Fibroblast of villous mesenchyme (primary cell): ENCODE measurements around the gene DYRK1A. TPM values are rescaled to one million over a fixed set of nuclear protein-coding genes. Genes with fewer than 3 reads are reported as not detected.

Experiments used
- DNase-seq: peaks from one replicate; pipeline ENCODE4 v3.0.0-alpha.2; 2010; ENCODE audit warnings: low read depth
- H3K4me3 ChIP-seq: 2 replicates; pipeline ENCODE4 v1.5.1; 2011; ENCODE audit warnings: low read depth, mild to moderate bottlenecking, low read length
- total RNA-seq: library from RNA; depleted of rRNA; stranded (reverse); fragments of >200 nt; gene quantifications from 2 replicates; pipeline ENCODE4 v1.2.3, GENCODE V29; 2012
- TF ChIP-seq, protein P1 (sequence below): IDR thresholded peaks from 2 replicates; pipeline ENCODE4 v1.5.1; 2012; ENCODE audit warnings: low read depth, mild to moderate bottlenecking, low read length; ENCODE audit not compliant: insufficient read depth

Gene DYRK1A
- total RNA-seq, 1 donor: 77.7 TPM

DNA sequence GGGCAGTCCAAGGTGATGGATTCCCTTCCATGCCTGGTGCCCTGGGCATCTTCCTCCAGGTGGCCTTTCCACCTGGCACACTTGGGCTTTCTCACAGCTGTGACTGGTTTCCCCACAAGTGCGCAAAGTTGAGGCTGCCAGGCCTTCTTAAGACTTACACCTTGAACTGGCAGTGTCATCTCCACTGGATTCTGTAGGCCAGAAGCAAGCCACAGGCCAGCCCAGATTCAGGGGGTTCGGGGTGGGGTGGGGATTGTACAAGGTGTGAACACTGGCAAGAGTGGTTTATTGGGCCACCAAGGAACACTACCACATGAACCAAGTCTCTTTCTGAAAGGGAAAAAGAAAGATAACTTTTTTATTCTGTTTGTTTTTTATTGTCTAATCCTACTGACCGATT is 27.2 kb downstream of the DYRK1A start:
- DNase-seq: no peak
- TF ChIP-seq, protein P1, sequence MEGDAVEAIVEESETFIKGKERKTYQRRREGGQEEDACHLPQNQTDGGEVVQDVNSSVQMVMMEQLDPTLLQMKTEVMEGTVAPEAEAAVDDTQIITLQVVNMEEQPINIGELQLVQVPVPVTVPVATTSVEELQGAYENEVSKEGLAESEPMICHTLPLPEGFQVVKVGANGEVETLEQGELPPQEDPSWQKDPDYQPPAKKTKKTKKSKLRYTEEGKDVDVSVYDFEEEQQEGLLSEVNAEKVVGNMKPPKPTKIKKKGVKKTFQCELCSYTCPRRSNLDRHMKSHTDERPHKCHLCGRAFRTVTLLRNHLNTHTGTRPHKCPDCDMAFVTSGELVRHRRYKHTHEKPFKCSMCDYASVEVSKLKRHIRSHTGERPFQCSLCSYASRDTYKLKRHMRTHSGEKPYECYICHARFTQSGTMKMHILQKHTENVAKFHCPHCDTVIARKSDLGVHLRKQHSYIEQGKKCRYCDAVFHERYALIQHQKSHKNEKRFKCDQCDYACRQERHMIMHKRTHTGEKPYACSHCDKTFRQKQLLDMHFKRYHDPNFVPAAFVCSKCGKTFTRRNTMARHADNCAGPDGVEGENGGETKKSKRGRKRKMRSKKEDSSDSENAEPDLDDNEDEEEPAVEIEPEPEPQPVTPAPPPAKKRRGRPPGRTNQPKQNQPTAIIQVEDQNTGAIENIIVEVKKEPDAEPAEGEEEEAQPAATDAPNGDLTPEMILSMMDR: no peak
- no peak overlapping the region for H3K4me3 ChIP-seq

- no peak for DNase-seq
- TF ChIP-seq, protein P1: no peak
- no peak overlapping the region for H3K4me3 ChIP-seq
Measured at GRCh38 chr21:37395961-37396360, 29.4 kb downstream of the DYRK1A start.

- H3K4me3 ChIP-seq: no peak overlapping the region
- TF ChIP-seq, protein P1: no peak
- no peak for DNase-seq
Measured at GRCh38 chr21:37396855-37397254, 30.3 kb downstream of the DYRK1A start.

DNA sequence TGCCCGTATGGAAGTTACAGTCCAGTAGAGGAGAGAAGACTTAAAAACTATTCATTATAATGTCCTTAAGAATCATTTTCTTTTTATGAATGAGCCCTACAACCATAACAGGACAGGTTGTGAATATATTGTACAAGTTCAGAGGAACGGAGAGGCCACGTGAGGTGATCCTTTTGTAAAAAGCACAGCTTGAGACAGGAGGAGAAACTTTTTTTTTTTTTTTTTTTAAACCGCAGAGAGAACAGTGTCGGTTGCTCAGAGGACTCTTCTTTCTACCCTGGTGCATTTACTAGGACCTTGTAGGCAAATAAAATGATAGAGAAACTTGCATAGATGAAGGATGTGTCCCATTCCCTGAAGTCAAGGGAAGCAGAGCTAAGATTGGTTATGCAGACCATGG is 32.1 kb downstream of the DYRK1A start:
- no peak for DNase-seq
- TF ChIP-seq, protein P1: no peak
- H3K4me3 ChIP-seq: no peak overlapping the region

GRCh38 chr21:37402251-37402867 is 35.8 kb downstream of the DYRK1A start:
- H3K4me3 ChIP-seq: no peak overlapping the region
- no peak for DNase-seq
- TF ChIP-seq, protein P1: no peak

DNA sequence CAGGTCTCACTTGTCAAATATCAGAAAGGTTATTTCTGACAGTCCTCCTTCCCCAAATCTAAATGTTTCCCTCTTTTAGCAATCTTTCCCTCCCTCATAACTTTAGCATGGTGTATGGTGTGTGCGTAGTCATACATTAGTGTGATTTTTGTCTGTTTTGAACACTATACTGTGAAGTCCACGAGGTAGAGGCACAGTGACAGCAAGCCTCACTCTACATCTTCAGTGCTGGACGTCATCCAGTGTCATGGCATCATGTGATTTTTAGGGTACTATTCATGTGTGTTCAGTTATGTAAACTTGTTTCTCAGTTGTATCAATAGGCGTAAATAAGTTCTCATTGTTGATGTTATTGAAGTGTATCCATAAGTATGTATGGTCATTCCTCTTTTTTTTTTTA is 39.1 kb downstream of the DYRK1A start:
- H3K4me3 ChIP-seq: no peak overlapping the region
- no peak for DNase-seq
- TF ChIP-seq, protein P1: no peak
